Right forelimb (tissue), 1 donor: ENCODE data around the gene CEP135.
"Not testable (repeated sequence)": the region's sequence is repeated elsewhere in the genome, so short reads cannot be mapped to it uniquely, and the experiment has no call there.

Experiments
- DNase-seq: peaks from one replicate; pipeline ENCODE4 v3.0.0-alpha.2; 2018

Gene CEP135

GRCh38 chr4:55948726-55949481 is at the start of gene CEP135:
CEP135 (plus strand) TSS chr4:55948945; CDS start chr4:55952131, 3,186 bp downstream.
- peak; percentile 97 for DNase-seq

DNA sequence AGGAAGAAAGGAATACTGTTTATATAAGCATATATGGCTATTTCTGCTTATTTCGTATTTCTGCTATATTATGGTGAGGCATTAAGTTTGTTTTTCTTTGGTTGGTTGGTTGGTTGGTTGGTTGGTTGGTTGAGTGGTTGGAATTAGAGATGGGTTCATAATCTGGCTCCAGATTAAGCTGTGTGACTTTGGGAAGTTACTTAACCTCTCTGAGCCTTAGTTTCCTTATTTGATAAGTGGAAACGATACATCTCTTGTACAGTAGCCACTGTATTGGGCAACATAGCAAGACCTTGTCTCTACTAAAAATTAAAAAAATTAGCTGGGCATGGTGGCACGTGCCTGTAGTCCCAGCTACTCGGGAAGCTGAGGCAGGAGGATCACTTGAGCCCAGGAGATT is 46.1 kb upstream of the CEP135 start:
- no peak for DNase-seq

GRCh38 chr4:55903577-55903976 is 45.2 kb upstream of the CEP135 start:
- DNase-seq: no peak

DNA sequence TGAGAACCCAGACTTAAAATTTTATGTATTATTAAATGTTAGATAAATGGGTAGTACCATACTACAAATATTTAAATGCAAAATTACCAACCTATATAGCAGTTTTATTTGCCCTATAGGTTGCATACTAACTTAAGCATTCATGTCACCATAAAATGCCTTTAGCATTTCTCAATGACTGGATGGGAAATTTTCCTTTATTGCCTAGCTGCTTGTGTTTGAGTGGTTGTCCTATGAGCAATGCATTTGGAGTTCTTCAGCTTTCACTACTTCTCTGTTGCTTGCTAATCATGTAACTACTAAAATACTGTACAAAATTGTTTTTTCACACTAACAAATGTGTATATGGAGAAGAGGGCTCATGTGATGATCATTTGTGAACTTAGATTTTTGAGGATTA is 44.2 kb upstream of the CEP135 start:
- DNase-seq: no peak

- DNase-seq: no peak
Measured at GRCh38 chr4:55906323-55906722, 42.4 kb upstream of the CEP135 start.

- no peak for DNase-seq
Measured at GRCh38 chr4:55906989-55907388, 41.8 kb upstream of the CEP135 start.

DNA sequence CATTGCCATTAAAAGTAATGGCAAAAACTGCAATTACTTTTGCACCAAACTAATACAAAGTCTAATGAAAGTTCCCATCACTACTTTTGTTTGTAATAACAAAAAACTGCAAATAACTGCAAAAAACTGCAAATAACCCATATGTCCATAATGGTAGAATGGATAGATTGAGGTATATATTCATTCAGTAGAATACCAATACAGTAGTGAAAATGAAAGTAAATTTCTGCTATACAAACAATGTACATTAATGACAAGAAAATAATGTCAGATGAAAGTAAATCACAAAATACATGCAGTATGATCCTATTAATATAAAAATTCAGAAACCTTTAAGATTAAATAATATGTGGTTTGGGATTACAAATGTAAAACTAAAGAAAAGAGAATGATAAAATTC is 41.3 kb upstream of the CEP135 start:
- no peak for DNase-seq

- no peak for DNase-seq
Measured at GRCh38 chr4:55910140-55910539, 38.6 kb upstream of the CEP135 start.

DNA sequence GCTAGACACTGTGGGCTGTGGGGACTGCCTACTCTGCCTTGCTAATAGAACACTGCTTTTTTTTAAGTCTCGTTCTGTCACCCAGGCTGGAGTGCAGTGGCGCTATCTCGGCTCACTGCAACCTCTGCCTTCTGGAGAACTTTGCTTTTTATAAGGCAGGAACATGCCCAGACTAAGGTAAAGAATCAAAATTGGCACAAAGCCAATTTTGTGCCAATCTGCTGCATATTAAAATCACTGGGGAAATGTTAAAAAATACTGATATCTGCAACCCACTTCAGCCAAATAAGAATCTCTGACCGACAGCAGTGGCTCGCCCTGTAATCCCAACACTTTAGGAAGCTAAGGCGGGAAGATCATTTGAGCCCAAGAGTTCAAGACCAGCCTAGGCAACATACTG is 36.5 kb upstream of the CEP135 start:
- DNase-seq: no peak

DNA sequence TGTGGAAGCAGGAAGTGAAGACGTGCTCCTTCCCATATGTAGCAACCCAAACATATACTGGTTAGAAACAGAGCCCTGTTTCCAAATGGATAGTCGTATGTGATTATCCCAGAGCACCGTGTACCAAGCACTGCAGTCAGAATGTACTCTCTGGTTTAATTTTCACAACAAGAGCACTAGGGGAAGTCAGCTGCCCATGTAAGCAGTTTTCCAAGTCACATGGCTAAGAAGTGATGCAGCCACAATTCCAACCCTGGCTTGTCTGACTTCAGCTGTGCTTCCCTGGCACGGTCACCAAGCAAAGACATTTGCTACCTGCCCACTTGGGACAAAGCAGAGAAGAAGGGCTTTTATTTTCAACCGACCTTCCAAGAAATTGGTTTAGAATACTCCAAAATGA is 28.2 kb upstream of the CEP135 start:
- DNase-seq: no peak

DNA sequence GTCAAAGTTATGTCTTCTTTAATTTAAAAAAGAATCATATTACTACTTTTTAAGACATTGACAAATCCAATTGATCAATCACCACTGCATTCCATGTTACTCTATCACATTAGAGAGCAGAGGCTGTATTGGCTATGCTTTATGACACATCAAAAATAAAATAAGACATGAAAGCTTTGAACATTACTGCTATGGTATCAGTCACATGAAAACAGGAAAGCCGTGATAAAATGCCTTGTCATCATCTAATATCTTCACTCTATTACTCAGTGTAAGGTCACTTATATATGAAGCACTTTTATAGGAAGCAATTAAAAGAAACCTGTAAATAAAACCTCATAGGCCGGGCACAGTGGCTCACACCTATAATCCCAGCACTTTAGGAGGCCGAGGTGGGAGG is 27.7 kb upstream of the CEP135 start:
- DNase-seq: no peak

GRCh38 chr4:55925241-55925640 is 23.5 kb upstream of the CEP135 start:
- no peak for DNase-seq

DNA sequence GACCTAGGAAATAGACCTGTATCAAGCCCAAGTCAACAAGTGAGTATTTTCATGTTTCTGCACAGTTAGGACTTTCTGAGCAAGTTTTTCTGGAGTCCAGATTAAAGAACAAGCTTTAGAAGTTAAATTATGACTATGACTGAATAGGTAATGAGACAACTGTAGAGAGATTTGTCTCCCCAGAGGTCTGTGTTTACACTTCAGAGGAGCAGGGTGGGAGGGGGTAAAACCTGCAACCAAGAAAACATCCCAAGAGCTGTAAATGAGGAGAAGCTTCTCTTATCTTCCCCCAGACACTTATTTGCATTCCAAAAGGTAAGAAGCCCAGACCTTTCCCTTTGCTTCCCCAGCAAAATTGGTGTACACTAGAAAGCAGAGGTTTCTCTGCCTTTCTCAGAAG is 22.1 kb upstream of the CEP135 start:
- DNase-seq: no peak

DNA sequence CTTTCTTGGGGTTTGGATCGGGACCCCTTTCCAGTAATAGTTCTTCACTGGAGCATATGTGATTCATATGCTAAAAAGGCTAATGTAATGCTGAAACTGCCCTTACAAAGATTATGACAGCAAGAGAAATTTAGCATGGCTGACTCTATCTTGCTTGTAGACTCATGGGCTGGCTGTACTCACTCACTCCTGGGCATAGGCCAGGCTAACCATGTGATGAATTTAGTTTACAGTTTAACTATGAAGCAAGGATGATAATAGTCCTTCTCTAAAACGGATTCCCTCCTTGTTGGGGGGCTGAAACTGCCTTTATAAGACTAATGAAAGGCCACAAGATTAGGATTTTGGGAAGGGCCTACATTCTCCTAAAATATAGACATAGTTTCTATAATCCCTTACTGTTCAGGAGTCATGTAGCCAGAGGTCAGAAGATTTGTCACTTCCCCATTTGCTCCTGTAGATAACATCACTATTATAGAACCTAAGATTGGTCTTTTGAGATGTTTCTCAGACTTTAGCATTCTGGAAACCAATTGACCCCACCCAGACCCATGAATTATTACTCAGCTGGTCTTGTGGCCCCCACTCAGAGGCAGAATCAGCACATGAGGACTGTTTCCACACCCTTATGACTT is 20.8 kb upstream of the CEP135 start:
- no peak for DNase-seq

- DNase-seq: no peak
Measured at GRCh38 chr4:55928846-55929245, 19.9 kb upstream of the CEP135 start.

DNA sequence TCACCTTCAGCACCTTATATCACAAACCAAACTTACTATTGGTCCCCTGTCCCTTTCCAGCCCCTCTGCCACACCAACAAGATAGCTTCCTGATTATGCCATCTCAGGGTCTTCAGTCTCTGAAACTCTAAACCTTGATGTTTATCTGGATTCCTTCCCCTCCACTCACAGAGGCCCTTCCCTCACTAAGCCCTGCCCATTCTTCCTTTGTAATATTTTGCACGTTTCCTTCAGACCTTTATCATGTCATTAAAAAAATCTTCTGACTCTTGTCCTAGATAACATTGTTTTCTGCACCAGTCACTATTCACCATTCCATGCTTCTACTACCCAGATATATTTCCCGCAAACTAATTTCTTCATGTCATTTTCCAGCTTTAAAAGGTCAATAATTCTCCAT is 17.7 kb upstream of the CEP135 start:
- no peak for DNase-seq

- DNase-seq: no peak
Measured at GRCh38 chr4:55931833-55932232, 16.9 kb upstream of the CEP135 start.

- no peak for DNase-seq
Measured at GRCh38 chr4:55932511-55932910, 16.2 kb upstream of the CEP135 start.

DNA sequence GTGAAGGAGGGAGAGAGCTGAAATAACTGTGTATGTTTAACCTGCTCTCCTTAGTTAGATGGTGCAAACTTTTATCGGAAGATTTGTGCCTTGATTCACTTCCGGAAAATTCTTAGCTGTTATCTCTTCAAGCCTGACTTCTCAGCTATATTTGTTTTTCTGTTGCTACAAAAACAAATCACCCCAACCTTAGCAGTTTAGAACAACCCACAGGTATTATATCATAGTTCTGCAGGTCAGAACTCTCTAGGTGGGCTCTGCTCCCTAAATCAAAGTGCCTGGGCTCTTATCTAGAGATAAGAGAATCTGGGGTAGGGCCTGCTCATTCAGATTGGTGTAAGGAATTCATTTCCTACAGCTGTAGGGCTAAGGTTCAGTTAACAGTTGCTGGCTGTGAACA is 15.1 kb upstream of the CEP135 start:
- DNase-seq: no peak

DNA sequence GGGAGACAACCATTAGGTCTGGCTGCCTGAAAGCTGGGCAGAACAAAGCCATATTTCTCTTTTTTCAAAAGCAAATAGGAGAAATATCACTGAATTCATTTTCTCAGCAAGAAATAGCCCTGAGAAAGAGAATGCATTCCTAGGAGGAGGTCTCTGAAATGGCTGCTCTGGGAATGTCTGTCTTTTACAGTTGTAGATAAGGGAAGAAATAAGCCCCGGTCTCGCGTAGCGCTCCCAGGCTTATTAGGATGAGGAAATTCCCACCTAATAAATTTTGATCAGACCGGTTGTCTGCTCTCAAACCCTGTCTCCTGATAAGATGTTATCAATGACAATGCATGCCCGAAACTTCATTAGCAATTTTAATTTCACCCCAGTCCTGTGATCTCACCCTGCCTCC is 12.8 kb upstream of the CEP135 start:
- not testable (repeated sequence) for DNase-seq

DNA sequence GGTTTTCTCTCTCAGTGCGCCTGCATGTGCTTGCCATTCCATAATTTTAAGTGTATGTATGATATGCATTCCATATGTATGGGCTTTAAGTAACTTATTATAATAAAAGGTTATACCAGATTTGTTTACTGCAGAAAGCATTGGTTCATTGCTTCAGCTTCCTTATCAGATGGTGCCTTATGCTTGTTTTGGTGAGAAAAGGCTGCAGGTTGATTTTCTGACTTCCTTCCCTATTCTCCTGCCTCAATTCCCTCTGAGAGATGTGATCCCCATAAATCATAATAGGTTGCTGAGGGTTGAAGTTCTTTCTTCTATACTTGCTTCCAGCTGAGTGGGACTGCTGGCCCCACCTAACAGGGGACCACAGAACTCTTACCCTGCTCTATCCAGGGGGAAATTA is 10.3 kb upstream of the CEP135 start:
- no peak for DNase-seq

DNA sequence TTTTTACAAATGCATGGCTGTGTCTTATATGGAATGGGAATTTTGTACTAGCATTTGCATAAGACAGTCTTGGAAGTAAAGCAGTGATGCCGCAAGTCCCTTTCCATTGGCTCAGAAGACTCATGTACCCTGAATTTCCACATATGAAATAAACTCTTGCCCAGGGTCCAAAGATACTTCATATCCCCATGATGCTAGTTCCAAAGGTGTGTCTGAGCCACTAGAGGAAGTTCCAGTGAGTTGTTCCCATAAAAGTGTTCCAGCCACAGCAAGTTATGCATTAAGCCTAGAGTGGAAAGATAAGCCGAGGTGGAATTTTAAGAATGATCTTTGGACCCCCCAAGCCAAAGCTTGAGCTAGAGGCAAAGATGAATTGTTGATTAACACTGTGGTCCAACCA is 9.3 kb upstream of the CEP135 start:
- no peak for DNase-seq

- DNase-seq: no peak
Measured at GRCh38 chr4:55941881-55942396, 6.8 kb upstream of the CEP135 start.

GRCh38 chr4:55947254-55947882 is 1.4 kb upstream of the CEP135 start:
- no peak for DNase-seq
